Measurements from ENCODE around the gene RBM34.

DNA sequence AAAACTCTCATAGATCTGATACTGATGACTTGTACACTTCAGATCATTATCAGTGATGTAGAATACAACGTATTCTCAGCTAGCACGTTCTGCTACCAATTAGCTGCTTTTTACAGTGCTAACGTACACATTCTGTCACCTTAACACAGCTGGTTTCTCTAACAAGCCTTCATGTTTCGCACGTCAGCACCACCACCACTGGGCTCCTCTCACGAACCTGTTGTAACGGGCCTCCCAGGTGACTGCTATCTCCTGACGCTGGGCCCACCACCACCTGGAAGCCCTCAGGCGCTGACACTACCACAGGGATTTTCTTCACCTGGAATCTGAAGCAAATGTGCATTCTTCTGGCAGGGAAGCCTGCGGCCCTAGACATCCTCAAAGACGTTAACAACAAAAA is 52.2 kb downstream of the RBM34 start:
- TF ChIP-seq POLR2A (IDR thresholded peaks at IDR 0.05; ENCODE audit: low read length) (no peak), GATA1 (IDR thresholded peaks at IDR 0.05; ENCODE audit: low read depth, low read length) (no peak)
